B cell (primary cell): Measurements from ENCODE around the gene PLXDC1. TPM values are rescaled to one million over a fixed set of nuclear protein-coding genes. Genes with fewer than 3 reads are reported as not detected.

Experiments
- ATAC-seq: fragments of 200-7000 bp; cut with Tn5 transposase; one replicate; pipeline ENCODE4 v1.10.0; 2021; ENCODE audit warnings: low read depth, mild to moderate bottlenecking, moderate number of reproducible peaks, moderate library complexity
- CTCF ChIA-PET: fragments of 350-600 bp; sonication (Branson Sonifier 250); formaldehyde crosslinking; loops from one replicate; lab custom pipeline; 2021; ENCODE audit warnings: antibody characterized with exemption, inconsistent platforms; lab: Charles Lee
- POLR2A ChIA-PET: fragments of 350-600 bp; sonication (Branson Sonifier 250); formaldehyde crosslinking; loops from one replicate; lab custom pipeline; 2021; ENCODE audit warnings: antibody characterized with exemption; lab: Charles Lee
- DNase-seq: peaks from one replicate; pipeline ENCODE4 v3.0.0; 2013
- H2AFZ ChIP-seq: 2 replicates; pipeline ENCODE4 v1.6.1; 2012; ENCODE audit warnings: mild to moderate bottlenecking, low read depth, low read length; ENCODE audit not compliant: insufficient read depth, poor library complexity, severe bottlenecking
- H3K27ac ChIP-seq, 2 donors: 1 replicate in 1 of 2; 2 replicates in 1 of 2; pipeline ENCODE4 v1.5.1; 2012 to 2013; ENCODE audit warnings: low read length in 2 of 2, mild to moderate bottlenecking in 2 of 2, moderate library complexity in 1 of 2
- H3K27me3 ChIP-seq, 4 experiments: fragments of 200-600 bp in 1 of 4; sonication (generic) in 1 of 4; replicated peaks in 1 of 4; 1 replicate in 2 of 4; 2 replicates in 2 of 4; pipeline versions ENCODE4 v1.6.1 to v1.7.0; 2013 to 2016; ENCODE audit warnings: low read length in 3 of 4, mild to moderate bottlenecking in 2 of 4, mixed read lengths in 1 of 4, moderate library complexity in 1 of 4; ENCODE audit not compliant: insufficient read depth in 4 of 4, control insufficient read depth in 3 of 4; ENCODE audit errors: control extremely low read depth in 1 of 4
- H3K36me3 ChIP-seq, 2 experiments: replicated peaks in 1 of 2; 1 replicate in 1 of 2; 2 replicates in 1 of 2; pipeline versions ENCODE4 v1.6.1 to v1.7.1; 2013; ENCODE audit warnings: low read length in 1 of 2; ENCODE audit not compliant: insufficient read depth in 2 of 2, control insufficient read depth in 1 of 2; ENCODE audit errors: control extremely low read depth in 1 of 2, extremely low read depth in 1 of 2
- H3K4me1 ChIP-seq, 2 donors: fragments of 200-600 bp in 1 of 2; sonication (generic) in 1 of 2; 1 replicate in 1 of 2; 2 replicates in 1 of 2; pipeline versions ENCODE4 v1.5.1 to v1.6.1; 2013 to 2017; ENCODE audit warnings: low read length in 2 of 2; ENCODE audit not compliant: control insufficient read depth in 2 of 2, insufficient read depth in 2 of 2
- H3K4me2 ChIP-seq: replicated peaks from 2 replicates; pipeline ENCODE3; 2012; ENCODE audit warnings: mild to moderate bottlenecking, low read depth, low read length; ENCODE audit not compliant: poor library complexity, severe bottlenecking
- H3K4me3 ChIP-seq, 5 experiments: fragments of 200-600 bp in 1 of 5; sonication (generic) in 1 of 5; 1 replicate in 3 of 5; 2 replicates in 2 of 5; pipeline versions ENCODE4 v1.5.1 to v1.7.0; 2011 to 2016; ENCODE audit warnings: low read length in 4 of 5, mild to moderate bottlenecking in 4 of 5, low read depth in 2 of 5, control low read depth in 1 of 5, moderate library complexity in 1 of 5; ENCODE audit not compliant: insufficient read depth in 1 of 5; ENCODE audit errors: control extremely low read depth in 1 of 5, extremely low read depth in 1 of 5
- H3K79me2 ChIP-seq: fragments of 200-600 bp; sonication (generic); one replicate; pipeline ENCODE4 v1.6.0; 2016; ENCODE audit warnings: low read length; ENCODE audit not compliant: control insufficient read depth, insufficient read depth
- H3K9ac ChIP-seq: fragments of 200-600 bp; sonication (generic); 2 replicates; pipeline ENCODE4 v1.6.1; 2017; ENCODE audit warnings: mild to moderate bottlenecking, low read length, moderate library complexity
- H3K9me3 ChIP-seq, 3 donors: one replicate each; pipeline versions ENCODE4 v1.6.1 to v1.7.1; 2013; ENCODE audit warnings: low read length in 2 of 3; ENCODE audit not compliant: control insufficient read depth in 2 of 3, insufficient read depth in 1 of 3; ENCODE audit errors: control extremely low read depth in 1 of 3
- H4K20me1 ChIP-seq: 2 replicates; pipeline ENCODE4 v1.6.0; 2012; ENCODE audit warnings: mild to moderate bottlenecking, low read length; ENCODE audit not compliant: insufficient read depth, control insufficient read depth, poor library complexity, severe bottlenecking
- H3K27ac Mint-ChIP-seq: one replicate; pipeline ENCODE4 v1.8.0; 2021; ENCODE audit warnings: mixed read lengths
- H3K27me3 Mint-ChIP-seq: one replicate; pipeline ENCODE4 v1.8.0; 2021; ENCODE audit warnings: mixed read lengths
- H3K4me1 Mint-ChIP-seq: one replicate; pipeline ENCODE4 v1.8.0; 2021; ENCODE audit warnings: mixed read lengths
- H3K4me3 Mint-ChIP-seq: one replicate; pipeline ENCODE4 v1.8.0; 2021; ENCODE audit warnings: mixed read lengths
- H3K9me3 Mint-ChIP-seq: one replicate; pipeline ENCODE4 v1.8.0; 2022; ENCODE audit warnings: mixed read lengths; ENCODE audit not compliant: insufficient read depth
- EZH2 ChIP-seq: IDR thresholded peaks from 2 replicates; pipeline ENCODE4 v1.6.1; 2012; ENCODE audit warnings: borderline replicate concordance, low read depth, mild to moderate bottlenecking, moderate library complexity, low read length; ENCODE audit not compliant: insufficient read depth, poor library complexity, severe bottlenecking
- WGBS: methylation state at CpG from one replicate; pipeline ENCODE4 v1.1.5; 2013; ENCODE audit warnings: missing lambda C conversion rate; ENCODE audit not compliant: insufficient coverage; 5-methylcytosine and 5-hydroxymethylcytosine counted together
- intact Hi-C: fragments of 100-400 bp; cut with micrococcal nuclease; formaldehyde crosslinking; loops from one replicate; pipeline ENCODE4 v1.10.0; 2022
- polyA plus RNA-seq: library from polyadenylated mRNA; depleted of rRNA; stranded (reverse); fragments of >200 nt; gene quantifications from 2 replicates; pipeline ENCODE4 v1.2.3, GENCODE V29; 2012
- total RNA-seq, 2 donors: library from RNA; stranded (reverse); fragments of 120-200 nt in 1 of 2; gene quantifications; 1 replicate in 1 of 2; 2 replicates in 1 of 2; pipeline versions ENCODE4 v1.2.3 to v1.2.4, GENCODE V29; 2013 to 2022
- TF ChIP-seq, protein P1 (sequence below): fragments of 200-600 bp; IDR thresholded peaks from one replicate; pipeline ENCODE4 v1.8.0; 2022; ENCODE audit warnings: antibody characterized with exemption, mild to moderate bottlenecking

The PLXDC1 gene
- total and polyA plus RNA-seq, 2 donors (not counting 1 experiment from before 2014, with no cell fraction given) = 0.69 TPM; not detected in 1

DNA sequence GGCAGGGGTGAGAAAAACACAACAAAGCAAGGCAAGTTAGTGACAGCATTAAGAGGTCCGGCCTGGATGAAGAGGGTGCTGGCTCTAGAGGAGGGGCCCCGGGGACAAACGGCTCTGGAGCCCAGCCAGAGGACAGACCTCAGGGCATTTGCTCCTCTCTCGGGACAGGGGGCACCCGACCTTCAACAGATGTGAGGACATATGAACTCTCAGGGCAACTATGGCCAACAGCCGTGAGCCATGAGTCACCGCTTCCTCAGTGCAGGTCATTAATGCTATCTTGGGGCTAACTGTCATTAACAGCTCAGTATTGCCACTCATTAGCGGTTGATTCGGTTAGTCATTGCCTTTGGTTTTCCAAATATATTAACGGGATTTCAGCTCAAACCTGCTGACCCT is 24.3 kb upstream of the PLXDC1 start:
- ChIA-PET CTCF (interaction anchor here (1.1 to 5.6 kb wide), 17 partner anchors 8 to 414 kb away, joined by 3 to 97 read pairs (median 4); partner anchors contain the start of genes ARL5C and PLXDC1), POLR2A (interaction anchor here (0.6 kb wide), 1 partner anchor 831 kb away, joined by 3 read pairs; no protein-coding TSS in a partner anchor)
- Histone ChIP-seq H3K9ac (no peak overlapping the region), H3K9me3 (no peaks in the 10 kb centered on the region), H3K4me1 (peaks cover 0 to 7% of the 10 kb centered on the region in 2 donors), H3K4me3 (no peak overlapping the region), H3K4me2 (peak overlapping the region; percentile 55), H2AFZ (no peak overlapping the region), H3K27ac (no peak overlapping the region), H4K20me1 (no peaks in the 10 kb centered on the region), H3K79me2 (no peaks in the 10 kb centered on the region), H3K36me3 (no peaks in the 10 kb centered on the region), H3K27me3 (peaks cover 0 to 26% (median 8%) of the 10 kb centered on the region in 4 experiments)
- DNase-seq = no peak
- Mint-ChIP-seq H3K27me3 (peaks cover 18% of the 10 kb centered on the region), H3K27ac (no peak overlapping the region), H3K4me1 (peaks cover 5% of the 10 kb centered on the region), H3K9me3 (no peaks in the 10 kb centered on the region), H3K4me3 (peak overlapping the region; percentile 53)
- no peak for ATAC-seq
- TF ChIP-seq EZH2 = no peak
- TF ChIP-seq, protein P1, sequence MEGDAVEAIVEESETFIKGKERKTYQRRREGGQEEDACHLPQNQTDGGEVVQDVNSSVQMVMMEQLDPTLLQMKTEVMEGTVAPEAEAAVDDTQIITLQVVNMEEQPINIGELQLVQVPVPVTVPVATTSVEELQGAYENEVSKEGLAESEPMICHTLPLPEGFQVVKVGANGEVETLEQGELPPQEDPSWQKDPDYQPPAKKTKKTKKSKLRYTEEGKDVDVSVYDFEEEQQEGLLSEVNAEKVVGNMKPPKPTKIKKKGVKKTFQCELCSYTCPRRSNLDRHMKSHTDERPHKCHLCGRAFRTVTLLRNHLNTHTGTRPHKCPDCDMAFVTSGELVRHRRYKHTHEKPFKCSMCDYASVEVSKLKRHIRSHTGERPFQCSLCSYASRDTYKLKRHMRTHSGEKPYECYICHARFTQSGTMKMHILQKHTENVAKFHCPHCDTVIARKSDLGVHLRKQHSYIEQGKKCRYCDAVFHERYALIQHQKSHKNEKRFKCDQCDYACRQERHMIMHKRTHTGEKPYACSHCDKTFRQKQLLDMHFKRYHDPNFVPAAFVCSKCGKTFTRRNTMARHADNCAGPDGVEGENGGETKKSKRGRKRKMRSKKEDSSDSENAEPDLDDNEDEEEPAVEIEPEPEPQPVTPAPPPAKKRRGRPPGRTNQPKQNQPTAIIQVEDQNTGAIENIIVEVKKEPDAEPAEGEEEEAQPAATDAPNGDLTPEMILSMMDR = no peak
- WGBS = 88% methylated on average over 10 of the region's 10 CpGs
- intact Hi-C loops = loop anchor here (1.0 kb wide), 1 partner anchor 192 kb away; no protein-coding TSS in a partner anchor
